ENCODE data around the gene BLM. TPM values are rescaled to one million over a fixed set of nuclear protein-coding genes. Genes with fewer than 3 reads are reported as not detected.
A peak's percentile ranks its signal among the peaks of the same experiment; 100 is the strongest.
"Not testable (repeated sequence)": the region's sequence is repeated elsewhere in the genome, so short reads cannot be mapped to it uniquely, and the experiment has no call there.

The BLM gene
- total RNA-seq, 2 donors from 2014 or later: 7.8 to 8.8 TPM

- ATAC-seq (no peak), DNase-seq (no peak)
- peak overlapping the region; percentile 70 for H3K27ac Mint-ChIP-seq
- H3K4me1 Mint-ChIP-seq: peaks cover 23% of the 10 kb centered on the region
- H3K36me3 Mint-ChIP-seq (ENCODE audit: low read depth): no peaks in the 10 kb centered on the region
- no peak overlapping the region for H3K4me3 Mint-ChIP-seq
- no peaks in the 10 kb centered on the region for H3K9me3 ChIP-seq (ENCODE audit: control insufficient read depth, low read length, poor library complexity, severe bottlenecking)
- peaks cover 8% of the 10 kb centered on the region for H3K27me3 Mint-ChIP-seq
Observed at GRCh38 chr15:90683876-90684275, 33.3 kb upstream of the BLM start.

DNA sequence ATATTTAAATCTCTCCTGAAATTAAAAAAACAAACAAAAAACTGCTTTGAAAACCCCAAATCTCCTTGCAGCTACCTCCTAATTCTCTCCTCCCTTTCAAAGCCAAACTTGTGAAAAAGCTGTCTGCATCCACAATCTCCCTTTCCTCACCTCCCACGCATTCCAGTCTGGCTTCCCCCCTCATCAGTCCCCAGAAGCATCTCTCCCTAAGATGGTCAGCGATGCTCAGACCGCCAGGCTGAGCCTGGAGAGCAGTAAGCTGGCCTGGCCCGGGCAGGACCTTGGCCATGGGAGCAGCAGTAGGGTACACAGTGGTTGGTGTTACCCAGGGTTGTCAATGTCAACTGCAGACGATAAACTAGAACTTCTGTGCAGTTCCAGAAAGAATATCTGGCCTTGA is 32.9 kb upstream of the BLM start:
- Mint-ChIP-seq H3K36me3 (ENCODE audit: low read depth) (no peaks in the 10 kb centered on the region), H3K4me1 (peaks cover 21% of the 10 kb centered on the region), H3K27me3 (peaks cover 8% of the 10 kb centered on the region), H3K27ac (peak overlapping the region; percentile 70), H3K4me3 (no peak overlapping the region)
- ATAC-seq (no peak), DNase-seq (no peak)
- H3K9me3 ChIP-seq (ENCODE audit: control insufficient read depth, low read length, poor library complexity, severe bottlenecking): no peaks in the 10 kb centered on the region

DNA sequence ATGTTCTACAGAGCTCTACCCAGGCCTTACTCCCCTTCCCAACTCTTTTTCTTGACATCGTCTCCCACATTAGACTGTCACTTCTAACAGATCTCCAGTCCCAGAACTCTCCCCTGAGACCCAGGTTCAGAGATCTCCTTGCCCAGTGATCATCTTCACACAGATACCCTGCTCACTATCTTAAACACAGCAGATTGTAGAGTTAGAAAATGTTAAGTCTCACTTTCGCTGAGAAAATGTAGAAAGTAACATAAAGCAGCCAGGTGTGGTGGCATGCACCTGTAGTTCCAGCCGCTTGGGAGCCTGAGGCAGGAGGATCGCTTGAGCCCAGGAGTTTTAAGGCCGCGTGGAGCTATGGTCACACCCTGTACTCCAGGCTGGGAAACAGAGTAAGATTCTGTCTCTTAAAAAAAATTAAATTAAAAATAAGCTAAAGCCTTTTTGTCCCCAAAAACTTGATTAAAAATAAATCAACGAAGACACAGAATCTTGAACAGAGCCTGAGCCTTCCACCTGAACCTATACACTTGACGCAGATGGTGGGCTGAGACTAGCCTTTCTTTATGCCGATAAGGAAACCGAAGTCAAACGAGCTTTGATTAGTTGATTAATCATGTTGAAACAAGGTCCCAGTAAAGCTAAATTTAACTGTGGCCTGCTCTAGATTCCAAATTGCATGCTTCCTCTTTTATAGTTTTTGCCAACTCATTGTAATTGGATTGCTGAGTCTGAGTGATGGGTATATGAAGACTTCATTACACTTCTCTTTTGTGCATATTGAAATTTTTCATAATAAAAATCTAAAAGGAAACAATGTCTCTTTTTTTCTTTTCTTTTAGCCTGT is 31.3 kb upstream of the BLM start:
- Mint-ChIP-seq H3K4me3 (no peak overlapping the region), H3K36me3 (ENCODE audit: low read depth) (no peaks in the 10 kb centered on the region), H3K4me1 (peaks cover 21% of the 10 kb centered on the region), H3K27ac (peak overlapping the region; percentile 39), H3K27me3 (peaks cover 8% of the 10 kb centered on the region)
- ATAC-seq (peak; percentile 33), DNase-seq (no peak)
- no peaks in the 10 kb centered on the region for H3K9me3 ChIP-seq (ENCODE audit: control insufficient read depth, low read length, poor library complexity, severe bottlenecking)

GRCh38 chr15:90686435-90687218 is 30.5 kb upstream of the BLM start:
- no peaks in the 10 kb centered on the region for H3K9me3 ChIP-seq (ENCODE audit: control insufficient read depth, low read length, poor library complexity, severe bottlenecking)
- Mint-ChIP-seq H3K27me3 (peaks cover 8% of the 10 kb centered on the region), H3K36me3 (ENCODE audit: low read depth) (no peaks in the 10 kb centered on the region), H3K4me3 (peak overlapping the region; percentile 1), H3K4me1 (peaks cover 18% of the 10 kb centered on the region), H3K27ac (peak overlapping the region; percentile 39)
- DNase-seq: no peak
- ATAC-seq: peak; percentile 88

DNA sequence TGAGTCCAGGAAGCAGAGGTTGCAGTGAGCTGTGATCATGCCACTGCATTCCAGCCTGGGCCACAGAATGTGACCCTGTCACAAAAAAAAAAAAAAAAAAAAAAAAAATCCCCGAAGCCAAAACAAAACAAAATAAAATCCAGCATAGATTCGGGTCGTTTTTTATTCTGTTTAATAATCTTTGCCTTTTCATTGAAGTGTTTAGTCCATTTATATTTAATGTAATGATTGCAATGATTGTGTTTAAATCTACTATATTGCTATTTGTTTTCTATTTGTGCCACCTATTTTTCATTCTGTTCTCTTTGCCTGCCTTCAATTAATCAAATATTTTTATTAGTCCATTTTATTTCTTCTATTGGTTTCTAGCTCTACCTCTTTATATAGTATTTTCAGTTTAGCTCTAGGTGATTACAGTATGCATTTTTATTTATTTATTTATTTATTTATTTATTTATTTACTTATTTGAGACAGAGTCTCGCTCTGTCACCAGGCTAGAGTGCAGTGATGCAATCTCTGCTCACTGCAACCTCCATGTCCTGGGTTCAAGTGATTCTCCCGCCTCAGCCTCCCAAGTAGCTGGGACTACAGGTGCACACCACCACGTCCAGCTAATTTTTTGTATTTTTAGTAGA is 27.7 kb upstream of the BLM start:
- not testable (repeated sequence) for ATAC-seq; H3K9me3 ChIP-seq (ENCODE audit: control insufficient read depth, low read length, poor library complexity, severe bottlenecking); H3K27ac Mint-ChIP-seq; H3K36me3 Mint-ChIP-seq (ENCODE audit: low read depth); DNase-seq; H3K27me3 Mint-ChIP-seq; H3K4me3 Mint-ChIP-seq
- peaks cover 18% of the 10 kb centered on the region for H3K4me1 Mint-ChIP-seq

DNA sequence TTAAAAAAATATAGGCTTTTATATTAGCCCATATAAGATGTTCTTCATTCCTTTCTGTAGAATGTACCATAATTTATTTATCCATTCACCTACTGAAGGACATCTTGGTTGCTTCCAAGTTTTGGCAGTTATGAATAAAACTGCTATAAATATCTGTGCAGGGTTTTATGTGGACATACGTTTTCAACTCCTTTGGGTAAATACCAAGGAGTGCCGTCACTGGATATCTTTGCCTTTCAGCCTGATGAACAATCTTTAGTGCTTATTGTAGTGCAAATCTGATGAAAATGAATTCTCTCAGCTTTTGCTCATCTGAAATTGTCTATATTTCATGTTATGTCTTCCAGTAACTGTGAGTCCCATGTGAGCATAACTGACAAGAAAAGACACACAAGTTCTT is 26.6 kb upstream of the BLM start:
- DNase-seq: no peak
- ATAC-seq: no peak
- H3K4me1 Mint-ChIP-seq: peaks cover 12% of the 10 kb centered on the region
- H3K4me3 Mint-ChIP-seq: no peak overlapping the region
- no peak overlapping the region for H3K27ac Mint-ChIP-seq
- H3K36me3 Mint-ChIP-seq (ENCODE audit: low read depth): no peaks in the 10 kb centered on the region
- no peaks in the 10 kb centered on the region for H3K9me3 ChIP-seq (ENCODE audit: control insufficient read depth, low read length, poor library complexity, severe bottlenecking)
- no peaks in the 10 kb centered on the region for H3K27me3 Mint-ChIP-seq

DNA sequence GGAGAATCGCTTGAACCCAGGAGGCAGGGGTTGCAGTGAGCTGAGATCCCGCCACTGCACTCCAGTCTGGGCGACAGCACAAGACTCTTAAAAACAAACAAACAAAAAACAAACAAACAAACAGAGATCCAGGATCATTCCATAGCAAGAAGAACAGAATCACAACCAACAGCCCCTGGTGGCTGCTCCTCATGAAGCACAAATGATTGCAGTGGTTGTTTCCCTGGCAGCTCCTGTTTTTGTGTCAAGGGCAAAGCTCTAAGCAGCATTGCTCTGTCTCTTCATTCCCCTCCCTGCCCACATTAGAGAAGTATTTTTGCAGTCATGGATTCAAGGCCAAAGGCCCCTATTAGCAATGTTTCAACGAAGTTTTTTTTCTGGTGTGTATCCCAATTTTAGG is 25.8 kb upstream of the BLM start:
- DNase-seq (no peak), ATAC-seq (no peak)
- Mint-ChIP-seq H3K36me3 (ENCODE audit: low read depth) (no peaks in the 10 kb centered on the region), H3K27ac (no peak overlapping the region), H3K4me3 (no peak overlapping the region), H3K4me1 (peaks cover 10% of the 10 kb centered on the region), H3K27me3 (no peaks in the 10 kb centered on the region)
- H3K9me3 ChIP-seq (ENCODE audit: control insufficient read depth, low read length, poor library complexity, severe bottlenecking): no peaks in the 10 kb centered on the region

DNA sequence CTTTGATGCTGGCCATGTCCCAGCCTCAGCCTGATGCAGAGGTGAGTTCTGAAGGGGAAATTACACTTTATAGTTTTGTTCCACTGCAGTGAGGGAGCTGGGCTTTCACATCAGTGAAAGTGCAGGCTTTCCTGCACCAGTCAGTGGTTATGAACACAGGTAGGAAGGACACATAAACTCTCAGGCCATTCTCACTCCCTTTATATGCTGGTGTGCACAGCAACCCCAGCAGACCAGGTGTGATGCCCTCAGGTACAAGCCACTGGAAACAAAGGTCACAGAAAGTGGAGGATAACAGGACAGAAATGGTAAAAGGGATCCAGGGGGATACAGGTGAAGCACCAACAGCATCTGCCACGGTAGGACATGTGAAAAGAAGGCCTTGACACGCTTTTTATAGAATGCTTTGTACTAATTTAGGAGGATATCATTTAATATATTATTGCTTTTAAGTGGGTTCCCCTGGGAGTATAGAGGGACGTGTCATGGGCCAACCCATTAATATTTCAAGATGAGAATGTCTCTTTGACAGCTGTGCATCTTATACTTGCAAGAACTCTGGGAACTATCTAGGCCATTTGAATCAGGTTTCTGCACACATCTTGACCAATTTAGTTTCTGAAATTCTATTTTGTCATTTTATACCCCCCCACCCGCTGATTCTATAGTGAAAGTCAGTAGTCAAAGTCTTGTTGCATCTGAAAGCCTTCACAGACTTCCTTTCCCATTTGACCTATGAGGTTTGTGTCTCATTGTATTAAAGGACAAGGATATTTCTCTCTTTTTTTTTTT is 25.0 kb upstream of the BLM start:
- Mint-ChIP-seq H3K27ac (no peak overlapping the region), H3K27me3 (no peaks in the 10 kb centered on the region), H3K4me3 (no peak overlapping the region), H3K36me3 (ENCODE audit: low read depth) (no peaks in the 10 kb centered on the region), H3K4me1 (peaks cover 5% of the 10 kb centered on the region)
- H3K9me3 ChIP-seq (ENCODE audit: control insufficient read depth, low read length, poor library complexity, severe bottlenecking): no peaks in the 10 kb centered on the region
- ATAC-seq (no peak), DNase-seq (no peak)

- Mint-ChIP-seq H3K27me3 (no peaks in the 10 kb centered on the region), H3K4me3 (no peak overlapping the region)
- DNase-seq: no peak
Observed at GRCh38 chr15:90694987-90695386, 22.2 kb upstream of the BLM start.

GRCh38 chr15:90697175-90697574 is 20.0 kb upstream of the BLM start:
- no peak overlapping the region for H3K4me3 Mint-ChIP-seq
- DNase-seq: no peak
- H3K36me3 Mint-ChIP-seq (ENCODE audit: low read depth): no peaks in the 10 kb centered on the region
- no peaks in the 10 kb centered on the region for H3K27me3 Mint-ChIP-seq
- no peaks in the 10 kb centered on the region for H3K9me3 ChIP-seq (ENCODE audit: control insufficient read depth, low read length, poor library complexity, severe bottlenecking)
- H3K27ac Mint-ChIP-seq: no peak overlapping the region
- peaks cover 8% of the 10 kb centered on the region for H3K4me1 Mint-ChIP-seq
- ATAC-seq: no peak

More at GRCh38 chr15:90694987-90695386, 22.2 kb upstream of the BLM start:
- no peaks in the 10 kb centered on the region for H3K36me3 Mint-ChIP-seq (ENCODE audit: low read depth)
- peaks cover 8% of the 10 kb centered on the region for H3K4me1 Mint-ChIP-seq
- no peak for ATAC-seq
- H3K27ac Mint-ChIP-seq: no peak overlapping the region
- H3K9me3 ChIP-seq (ENCODE audit: control insufficient read depth, low read length, poor library complexity, severe bottlenecking): no peaks in the 10 kb centered on the region

DNA sequence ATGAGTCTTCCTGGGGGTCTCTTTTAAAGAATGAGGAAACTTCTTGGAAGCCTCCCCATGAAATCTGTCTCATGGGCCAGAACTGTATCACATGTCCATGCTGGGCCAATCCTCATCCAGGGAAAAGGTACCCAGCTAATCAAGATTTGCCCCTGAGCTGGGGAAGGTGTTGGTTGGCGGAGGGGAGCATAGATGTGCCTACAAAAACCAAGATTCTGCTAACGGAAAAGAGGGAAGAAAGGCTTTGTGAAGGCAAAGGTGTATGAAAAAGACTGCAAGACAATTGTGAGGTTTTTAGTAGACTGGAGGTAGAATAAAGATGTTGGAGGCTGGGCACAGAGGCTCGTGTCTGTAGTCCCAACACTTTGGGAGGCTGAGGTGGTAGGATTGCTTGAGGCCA is 18.5 kb upstream of the BLM start:
- H3K4me1 Mint-ChIP-seq: peaks cover 8% of the 10 kb centered on the region
- peaks cover 2% of the 10 kb centered on the region for H3K36me3 Mint-ChIP-seq (ENCODE audit: low read depth)
- H3K4me3 Mint-ChIP-seq: no peak overlapping the region
- H3K27ac Mint-ChIP-seq: no peak overlapping the region
- ATAC-seq: no peak
- H3K9me3 ChIP-seq (ENCODE audit: control insufficient read depth, low read length, poor library complexity, severe bottlenecking): no peaks in the 10 kb centered on the region
- DNase-seq: no peak
- no peaks in the 10 kb centered on the region for H3K27me3 Mint-ChIP-seq

- Mint-ChIP-seq H3K27me3 (no peaks in the 10 kb centered on the region), H3K36me3 (ENCODE audit: low read depth) (peaks cover 2% of the 10 kb centered on the region), H3K4me3 (no peak overlapping the region), H3K4me1 (peaks cover 6% of the 10 kb centered on the region), H3K27ac (no peak overlapping the region)
- H3K9me3 ChIP-seq (ENCODE audit: control insufficient read depth, low read length, poor library complexity, severe bottlenecking): no peaks in the 10 kb centered on the region
- DNase-seq (no peak), ATAC-seq (no peak)
Observed at GRCh38 chr15:90701048-90701447, 16.1 kb upstream of the BLM start.
